GM18498 (cell line): ENCODE results near the gene GTPBP6.
"Not testable (repeated sequence)": the region's sequence is repeated elsewhere in the genome, so short reads cannot be mapped to it uniquely, and the experiment has no call there.

Experiments
- ATAC-seq: cut with Tn5 transposase; IDR thresholded peaks from one replicate; pipeline ENCODE4 v1.9.1; 2021; ENCODE audit warnings: mild to moderate bottlenecking, moderate library complexity; ENCODE audit not compliant: unreplicated experiment

Gene GTPBP6

DNA sequence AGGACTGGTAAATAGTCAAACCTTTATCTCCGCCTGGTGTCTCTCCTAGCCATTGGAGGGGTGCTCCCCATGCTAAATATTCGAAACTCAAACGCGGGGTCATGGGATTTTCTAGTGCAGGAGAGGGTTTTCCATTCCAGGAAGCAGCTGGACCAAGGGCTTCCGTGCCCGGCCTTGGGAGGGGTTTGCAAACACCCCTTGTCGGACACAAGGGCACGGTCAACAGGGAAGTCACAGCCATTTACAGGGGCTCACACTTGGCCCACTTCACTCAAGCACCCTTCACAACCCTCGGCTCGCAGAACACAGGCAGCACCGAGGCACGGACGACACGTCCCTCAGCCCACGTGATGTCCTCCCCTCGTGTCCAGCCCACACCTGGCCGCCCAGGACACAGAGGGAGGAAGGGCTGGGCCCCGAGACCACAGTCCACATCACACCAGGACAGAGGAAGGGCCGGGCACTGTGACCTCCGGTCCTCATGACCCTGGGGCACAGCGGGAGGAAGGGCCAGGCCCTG lies 47.7 kb downstream of the GTPBP6 start:
- no peak for ATAC-seq

DNA sequence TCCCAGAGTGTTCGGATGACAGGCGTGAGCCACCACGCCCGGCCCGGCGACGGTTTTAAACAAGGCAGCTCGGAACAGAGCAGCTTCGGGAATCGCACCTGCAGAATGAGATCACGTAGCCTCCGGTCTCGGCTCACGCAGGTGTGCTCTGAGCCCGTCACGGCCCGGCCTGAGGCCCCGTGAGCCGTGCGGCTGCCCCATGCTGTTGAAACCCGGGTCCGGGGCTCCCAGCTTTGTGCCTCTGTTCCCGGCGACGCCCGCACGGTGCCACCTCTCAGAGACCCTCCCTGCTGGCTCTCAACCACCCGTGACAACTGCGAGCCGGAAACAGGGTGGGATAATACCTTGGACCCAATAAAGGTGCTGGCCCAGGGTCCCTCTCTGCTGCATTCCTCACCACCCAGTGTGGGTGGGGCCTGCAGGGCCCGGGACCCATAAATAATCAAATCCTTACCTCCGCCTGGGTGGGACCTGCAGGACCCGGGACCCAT lies 50.8 kb downstream of the GTPBP6 start:
- no peak for ATAC-seq

DNA sequence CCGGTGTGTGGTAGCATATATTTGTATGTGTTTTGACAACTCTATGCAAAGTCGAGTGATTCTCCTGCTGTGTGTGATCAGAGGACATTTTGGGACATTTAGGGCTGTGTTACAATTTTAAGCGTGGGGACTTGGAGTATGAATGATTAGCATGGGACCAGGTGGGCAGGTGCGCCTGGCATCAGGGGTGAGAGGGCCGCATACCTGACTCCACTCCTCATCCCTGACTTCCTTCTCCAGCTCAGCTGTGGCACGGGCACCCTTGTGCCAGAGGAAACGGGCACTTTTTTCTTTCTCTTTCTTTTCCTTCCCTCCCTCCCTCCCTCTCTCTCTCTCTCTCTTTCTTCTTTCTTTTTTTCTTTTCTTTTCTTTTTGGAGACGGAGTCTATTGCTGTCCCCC lies 53.1 kb downstream of the GTPBP6 start:
- ATAC-seq = no peak

DNA sequence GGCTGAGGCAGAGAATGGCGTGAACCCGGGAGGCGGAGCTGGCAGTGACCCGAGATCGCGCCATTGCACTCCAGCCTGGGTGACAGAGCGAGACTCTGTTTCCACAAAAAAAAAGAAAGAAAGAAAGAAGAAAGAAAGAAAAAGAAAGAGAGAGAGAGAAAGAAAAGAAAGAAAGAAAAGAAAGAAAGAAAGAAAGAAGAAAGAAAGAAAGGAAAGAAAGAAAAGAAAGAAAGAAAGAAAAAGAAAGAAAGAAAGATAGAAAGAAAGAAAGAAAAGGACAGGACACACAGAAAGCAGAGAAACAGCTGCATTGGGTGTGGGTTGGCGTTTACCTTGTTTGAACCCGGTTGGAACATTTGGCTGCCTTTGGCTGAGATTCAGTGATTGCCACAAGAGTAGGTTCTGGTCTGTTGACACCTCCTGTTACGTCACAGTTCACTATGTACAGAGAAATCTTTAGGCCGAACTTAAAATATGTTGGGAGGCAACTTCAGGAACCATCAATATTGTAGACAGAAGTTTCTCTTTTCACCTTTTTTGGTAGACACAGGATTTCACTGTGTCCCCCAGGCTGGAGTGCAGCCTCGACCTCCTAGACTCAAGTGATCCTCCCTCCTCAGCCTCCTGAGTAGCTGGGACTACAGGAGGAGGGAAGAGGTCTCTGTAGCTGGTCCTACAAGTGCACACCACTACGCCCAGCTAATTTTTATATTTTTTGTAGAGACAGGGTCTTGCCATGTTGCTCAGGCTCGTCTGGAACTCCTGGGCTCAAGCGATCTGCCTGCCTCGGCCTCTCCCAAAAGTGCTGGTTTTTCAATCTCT lies 53.8 kb downstream of the GTPBP6 start:
- ATAC-seq = no peak

DNA sequence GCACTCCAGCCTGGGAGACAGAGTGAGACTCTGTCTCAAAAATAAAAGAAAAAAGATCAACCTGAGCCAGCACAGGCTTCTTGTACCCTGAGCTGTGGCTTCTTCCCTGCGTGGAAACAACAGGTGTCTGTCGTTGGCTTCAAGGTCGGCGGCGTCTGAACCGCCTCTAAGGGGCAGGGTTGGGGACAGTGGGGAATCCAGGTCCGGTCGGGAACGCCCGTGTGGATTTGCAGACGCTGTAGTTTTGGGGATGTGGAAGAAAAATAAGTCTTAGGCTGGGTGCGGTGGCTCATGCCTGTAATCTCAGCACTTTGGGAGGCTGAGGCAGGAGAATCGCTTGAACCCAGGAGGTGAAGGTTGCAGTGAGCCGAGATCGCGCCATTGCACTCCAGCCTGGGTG lies 54.6 kb downstream of the GTPBP6 start:
- ATAC-seq = not testable (repeated sequence)

DNA sequence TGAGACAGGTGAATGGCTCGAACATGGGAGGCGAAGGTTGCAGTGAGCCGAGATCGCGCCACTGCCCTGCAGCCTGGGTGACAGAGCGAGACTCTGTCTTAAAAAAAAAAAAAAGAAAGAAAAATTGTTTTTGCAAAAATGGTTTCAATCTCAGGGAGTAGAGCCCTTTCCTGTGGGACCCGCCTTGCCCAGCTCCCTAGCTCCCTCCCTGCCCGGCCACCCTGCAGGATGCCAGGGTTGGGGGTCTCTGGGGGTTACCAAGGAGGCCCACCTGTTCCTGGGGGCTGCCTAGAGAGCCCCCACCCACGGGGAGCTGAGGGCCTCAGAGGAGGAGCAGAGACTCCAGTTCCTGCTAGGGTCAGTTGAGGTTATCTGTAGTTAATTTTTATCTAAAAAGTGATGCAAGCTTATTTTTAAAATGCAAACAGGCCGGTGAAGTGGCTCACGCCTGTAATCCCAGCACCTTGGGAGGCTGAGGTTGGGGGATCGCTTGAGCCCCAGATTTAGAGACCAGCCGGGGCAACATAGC lies 56.2 kb downstream of the GTPBP6 start:
- no peak for ATAC-seq

DNA sequence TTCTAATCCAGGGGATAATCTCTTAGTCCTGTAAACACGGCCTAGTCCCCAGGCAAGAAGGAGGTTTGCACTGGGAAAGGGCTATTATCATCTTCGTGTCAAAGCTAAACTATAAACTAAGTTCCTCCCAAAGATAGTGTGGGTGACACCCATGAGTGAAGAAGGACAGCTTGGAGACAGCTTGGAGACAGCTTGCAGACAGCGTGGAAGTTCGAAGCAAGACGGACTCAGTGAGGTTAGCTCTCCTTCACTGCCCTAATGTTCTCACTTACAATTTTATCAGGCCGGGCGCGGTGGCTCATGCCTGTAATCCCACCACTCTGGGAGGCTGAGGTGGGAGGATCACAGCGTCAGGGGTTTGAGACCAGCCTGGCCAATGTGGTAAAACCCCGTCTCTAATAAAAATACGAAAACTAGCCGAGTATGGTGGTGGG lies 56.7 kb downstream of the GTPBP6 start:
- no peak for ATAC-seq

DNA sequence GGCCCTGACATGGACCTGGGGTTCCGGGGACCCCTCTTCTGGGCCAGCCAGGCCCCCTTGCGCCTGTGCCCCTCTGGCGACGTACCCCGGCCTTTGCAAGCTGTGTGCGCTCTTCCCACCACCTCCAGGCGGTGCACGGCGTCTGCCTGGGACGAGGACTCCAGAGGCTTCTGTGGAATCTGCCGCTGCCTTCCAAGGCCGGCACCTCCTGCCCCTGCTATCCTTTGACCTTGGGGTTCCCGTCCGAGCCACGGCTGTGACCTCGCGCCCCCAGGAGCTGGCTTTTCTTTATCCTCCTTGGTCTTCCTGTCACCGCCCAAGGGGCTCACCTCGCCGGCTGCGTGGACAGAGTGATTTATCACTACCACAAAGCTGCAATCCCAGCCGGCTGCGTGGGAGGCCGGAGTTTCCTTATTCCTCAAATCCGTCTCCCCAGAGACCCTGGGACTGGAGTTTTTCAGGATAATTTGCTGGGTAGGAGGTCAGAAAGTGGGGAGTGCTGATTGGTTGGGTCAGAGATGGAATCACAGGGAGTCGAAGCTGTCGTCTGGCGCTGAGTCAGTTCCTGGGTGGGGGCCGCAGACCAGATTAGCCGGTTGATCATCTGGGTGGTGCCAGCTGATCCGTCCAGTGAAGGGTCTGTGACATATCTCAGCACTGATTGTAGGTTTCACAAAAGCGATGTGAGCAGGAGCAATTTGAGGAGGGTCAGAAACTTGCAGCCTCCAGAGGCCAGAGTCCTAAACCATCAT lies 57.3 kb downstream of the GTPBP6 start:
- ATAC-seq = no peak

DNA sequence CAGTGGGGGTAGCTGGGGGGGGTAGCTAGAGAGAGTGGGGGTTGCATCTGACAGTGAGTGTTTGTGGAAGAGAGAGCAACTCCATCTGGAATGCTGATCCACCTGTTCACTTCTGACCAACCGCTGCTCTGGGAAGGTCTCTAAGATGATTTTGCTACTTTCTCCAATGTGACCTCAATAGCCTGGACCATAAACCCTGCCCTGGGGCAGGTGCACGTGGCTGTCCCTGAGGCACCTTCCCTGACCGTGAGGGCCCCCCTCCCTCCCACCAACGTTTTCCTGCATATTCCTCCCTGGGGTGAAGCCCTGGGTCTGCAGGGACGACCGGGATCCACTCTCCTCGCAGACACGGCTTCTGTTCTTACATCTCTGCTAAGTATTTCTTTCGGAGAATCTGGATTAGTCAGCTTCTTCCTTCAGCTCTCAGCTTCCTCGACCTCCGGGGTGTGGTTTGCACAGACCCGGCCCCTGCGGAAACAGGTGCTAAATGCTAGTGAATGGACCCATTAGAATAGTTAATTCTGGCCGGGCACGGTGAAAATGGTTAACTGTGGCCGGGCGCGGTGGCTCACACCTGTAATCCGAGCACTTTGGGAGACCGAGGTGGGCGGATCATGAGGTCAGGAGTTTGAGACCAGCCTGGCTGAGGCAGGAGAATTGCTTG lies 58.8 kb downstream of the GTPBP6 start:
- ATAC-seq = no peak

DNA sequence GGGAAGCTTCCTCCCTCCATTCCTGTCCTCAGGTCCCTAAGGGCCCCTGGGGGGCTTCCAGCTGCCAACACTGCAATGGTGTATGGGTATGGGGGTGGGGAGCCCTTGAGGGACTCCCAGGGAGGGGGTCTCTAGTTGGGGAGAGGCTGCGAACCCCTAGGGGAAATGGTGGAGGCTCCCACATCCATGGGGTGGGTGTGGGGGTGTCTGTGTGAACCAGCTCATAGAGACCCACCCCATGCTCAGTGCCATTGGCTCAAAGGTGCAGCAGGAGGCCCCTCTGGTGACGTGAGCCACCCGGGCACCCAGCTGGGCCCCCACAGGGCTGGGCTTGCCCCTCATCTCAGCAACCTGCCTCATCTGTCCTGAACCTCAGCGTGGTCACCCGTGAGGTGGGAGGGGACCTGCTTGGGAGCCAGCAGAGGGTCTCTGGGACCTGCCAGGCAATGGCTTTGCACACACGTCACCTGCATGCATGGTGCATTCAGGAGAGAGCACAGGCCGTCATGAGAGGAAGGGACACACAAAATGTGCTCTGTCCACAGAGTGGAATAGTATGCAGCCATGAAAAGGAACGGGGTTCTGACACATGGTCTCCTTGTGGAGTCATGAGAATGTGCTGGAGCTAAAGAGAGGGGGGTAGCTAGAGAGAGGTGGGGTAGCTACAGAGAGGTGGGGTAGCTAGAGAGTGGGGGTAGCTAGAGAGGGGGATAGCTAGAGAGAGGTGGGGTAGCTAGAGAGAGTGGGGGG lies 60.1 kb downstream of the GTPBP6 start:
- ATAC-seq = no peak

DNA sequence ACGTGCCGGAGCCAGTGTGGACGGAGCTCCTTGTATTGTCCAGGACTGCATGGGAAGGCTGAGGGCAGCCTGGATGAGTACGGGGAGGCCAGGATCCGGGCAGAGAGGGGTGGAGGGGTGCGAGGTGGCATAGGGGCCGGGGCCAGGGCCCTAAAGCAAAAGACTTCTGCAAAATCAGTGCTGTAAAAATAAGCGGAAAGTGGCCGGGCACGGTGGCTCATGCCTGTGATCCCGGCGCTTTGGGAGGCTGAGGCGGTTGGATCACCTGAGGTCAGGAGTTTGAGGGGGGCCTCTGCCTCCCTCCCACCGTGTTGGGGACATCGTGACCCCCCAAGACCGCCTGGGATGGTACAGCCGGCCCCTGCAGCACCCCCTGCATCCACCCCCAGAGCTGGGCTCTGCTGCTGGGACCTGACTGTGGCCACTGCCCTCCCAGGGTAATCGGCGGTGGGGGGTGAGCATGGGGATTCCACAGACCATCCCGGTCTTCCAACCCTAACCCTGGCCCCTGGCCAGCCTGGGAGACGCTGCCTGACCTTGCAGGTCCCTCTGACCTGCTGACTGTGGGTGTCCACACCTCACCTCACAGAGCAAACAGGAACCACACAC lies 60.8 kb downstream of the GTPBP6 start:
- ATAC-seq = no peak

DNA sequence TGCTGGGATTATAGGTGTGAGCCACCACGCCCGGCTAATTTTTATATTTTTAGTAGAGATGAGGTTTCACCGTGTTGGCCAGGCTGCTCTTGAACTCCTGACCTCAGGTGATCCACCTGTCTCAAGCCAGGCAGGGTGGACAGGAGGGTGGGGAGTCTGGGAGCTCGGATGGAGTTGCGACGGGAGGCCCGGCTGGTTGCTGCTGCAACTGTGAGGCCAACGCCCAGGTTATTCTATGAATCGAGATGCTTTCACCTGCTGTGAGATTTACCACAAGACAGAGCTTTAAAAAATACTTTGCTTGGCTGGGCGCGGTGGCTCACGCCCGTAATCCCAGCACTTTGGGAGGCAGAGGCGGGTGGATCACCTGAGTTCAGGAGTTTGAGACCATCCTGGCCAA lies 61.5 kb downstream of the GTPBP6 start:
- ATAC-seq = not testable (repeated sequence)

DNA sequence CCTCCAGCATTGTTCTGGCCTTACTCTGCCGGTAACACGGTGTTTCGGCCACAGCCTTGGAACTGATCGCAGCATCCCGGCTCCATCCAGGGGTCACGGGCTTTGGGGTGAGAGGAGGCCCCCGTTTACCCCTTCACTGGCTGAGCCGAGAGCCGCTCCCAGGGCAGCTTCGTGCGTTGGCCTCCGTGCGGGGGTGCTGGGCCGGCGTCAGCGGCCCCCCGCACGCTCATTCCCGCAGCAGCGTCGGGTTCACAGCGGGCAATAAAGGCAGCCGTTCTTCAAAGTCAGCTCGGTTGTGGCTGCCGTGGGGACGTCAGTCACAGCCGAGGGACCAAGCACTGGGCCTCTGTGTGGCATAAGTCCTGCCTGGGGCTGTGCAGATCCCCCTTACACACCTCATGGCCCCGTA lies 62.7 kb downstream of the GTPBP6 start:
- ATAC-seq = no peak
